ENCODE results near the gene HES5. TPM values are rescaled to one million over a fixed set of nuclear protein-coding genes. Genes with fewer than 3 reads are reported as not detected.

HES5 gene
- total and polyA plus RNA-seq, 10 of the 15 experiments (the other 5 are each of a cell fraction or from before 2014, with no cell fraction given), result 0.12 to 0.15 TPM; not detected in 8

- Histone ChIP-seq H3K27me3 (replicated peaks in 1 of 2; ENCODE audit: control insufficient read depth in 2 of 2, insufficient read depth in 2 of 2, low read length in 1 of 2) (no peaks in the 10 kb centered on the region), H3K79me2 (ENCODE audit: control insufficient read depth, insufficient read depth, low read length) (no peaks in the 10 kb centered on the region), H3K4me3 (no peak overlapping the region), H4K20me1 (ENCODE audit: control insufficient read depth, insufficient read depth) (no peaks in the 10 kb centered on the region), H3K4me2 (ENCODE audit: control insufficient read depth, insufficient read depth) (peak overlapping the region; percentile 54; the same call in 1 of the 2 replicates), H3K36me3 (ENCODE audit: control insufficient read depth in 2 of 2, insufficient read depth in 2 of 2, low read length in 1 of 2) (no peaks in the 10 kb centered on the region), H3K9ac (ENCODE audit: control insufficient read depth, insufficient read depth, low read length) (no peak overlapping the region), H3K27ac (ENCODE audit: control insufficient read depth, insufficient read depth) (no peak overlapping the region), H3K9me3 (replicated peaks; ENCODE audit: control insufficient read depth, insufficient read depth, low read length) (no peaks in the 10 kb centered on the region), H2AFZ (ENCODE audit: control insufficient read depth, low read depth, low read length) (no peak overlapping the region), H3K4me1 (ENCODE audit: control insufficient read depth, insufficient read depth, low read length) (peaks cover 10% of the 10 kb centered on the region)
- BruUV-seq (replicated peaks), result no TSS peak
- DNase-seq (ENCODE audit: low read depth, low spot score) (no peak), FAIRE-seq (no peak), ATAC-seq (no peak)
- ChIA-PET SMC1A (ENCODE audit: uncharacterized antibody, unreplicated experiment) (interaction anchor here (0.9 to 1.1 kb wide), 2 partner anchors 28 to 49 kb away, joined by 3 to 4 read pairs; no protein-coding TSS in a partner anchor), CTCF (interaction anchor here (1.5 kb wide), 1 partner anchor 51 kb away, joined by 8 read pairs; no protein-coding TSS in a partner anchor), POLR2A (interaction anchor here (2.0 kb wide), 1 partner anchor 89 kb away, joined by 9 read pairs; no protein-coding TSS in a partner anchor), RAD21 (ENCODE audit: unreplicated experiment) (interaction anchor here (1.1 to 1.9 kb wide), 3 partner anchors 30 to 81 kb away, joined by 3 to 11 read pairs (median 4); partner anchors contain the start of gene PANK4)
- 75% methylated on average over 26 of the region's 26 CpGs for WGBS (ENCODE audit: insufficient coverage, insufficient replicate concordance, low lambda C conversion rate, missing lambda C conversion rate)
- TF ChIP-seq SMARCA5 (IDR thresholded peaks at IDR 0.05) (0 out of 2 replicates have a peak, but pooled peaks have one; percentile 5), KAT2A (conservative IDR thresholded peaks at IDR 0.05; ENCODE audit: control insufficient read depth, low read depth, low read length) (no peak), TCF12 (IDR thresholded peaks at IDR 0.05; ENCODE audit: low read depth, low read length) (no peak), NKRF (conservative IDR thresholded peaks at IDR 0.05) (no peak), IKZF1 (conservative IDR thresholded peaks at IDR 0.05) (no peak), SUPT20H (IDR thresholded peaks at IDR 0.05; ENCODE audit: borderline replicate concordance, control insufficient read depth, low read depth, low read length) (no peak)
- intact Hi-C loops (cut with micrococcal nuclease; ENCODE audit: unreplicated experiment) (no loop called here), in situ Hi-C loops (cut with MboI) (no loop called here)
These were observed 33.3 kb downstream of the HES5 start for GRCh38 chr1:2496746-2497145.
